HEK293 (cell line): ENCODE data around the gene ANKH.

Source experiments
- CTCF ChIP-seq: fragments of 450-650 bp; formaldehyde crosslinking; IDR thresholded peaks from 2 replicates; pipeline ENCODE4 v1.5.1; 2016; ENCODE audit warnings: missing biosample characterization, missing genetic modification characterization
- SCRT2 ChIP-seq: fragments of 450-650 bp; formaldehyde crosslinking; IDR thresholded peaks from 2 replicates; pipeline ENCODE4 v1.5.1; 2016; ENCODE audit warnings: missing biosample characterization, missing genetic modification characterization
- ZFP37 ChIP-seq: fragments of 450-650 bp; formaldehyde crosslinking; IDR thresholded peaks from 2 replicates; pipeline ENCODE4 v1.5.1; 2016; ENCODE audit warnings: missing biosample characterization, missing genetic modification characterization
- ZNF311 ChIP-seq: fragments of 450-650 bp; formaldehyde crosslinking; IDR thresholded peaks from 2 replicates; pipeline ENCODE4 v1.5.1; 2017; ENCODE audit warnings: missing biosample characterization, missing genetic modification characterization, borderline replicate concordance
- ZNF555 ChIP-seq: fragments of 450-650 bp; formaldehyde crosslinking; conservative IDR thresholded peaks from 2 replicates; pipeline ENCODE4 v1.5.1; 2017; ENCODE audit warnings: missing biosample characterization, mild to moderate bottlenecking, missing genetic modification characterization, inconsistent platforms
- ZNF747 ChIP-seq: fragments of 450-650 bp; formaldehyde crosslinking; IDR thresholded peaks from 2 replicates; pipeline ENCODE4 v1.5.1; 2016; ENCODE audit warnings: missing biosample characterization, missing genetic modification characterization

- TF ChIP-seq CTCF (tag by site-specific recombination) (no peak), ZNF747 (tag by site-specific recombination) (no peak), ZNF555 (tag by site-specific recombination) (no peak), ZFP37 (tag by site-specific recombination) (no peak), ZNF311 (no peak), SCRT2 (tag by site-specific recombination) (no peak)
These were observed 132.0 kb downstream of the ANKH start for GRCh38 chr5:14739538-14739937.
